Neural progenitor cell (in vitro differentiated cells): ENCODE data around the gene CHRND. TPM values are rescaled to one million over a fixed set of nuclear protein-coding genes. Genes with fewer than 3 reads are reported as not detected.

Experiments
- DNase-seq: peaks from one replicate; pipeline ENCODE4 v3.0.0-alpha.2; 2016; ENCODE audit warnings: low spot score
- H2AFZ ChIP-seq: fragments of 200-600 bp; sonication (generic); replicated peaks from 2 replicates; pipeline ENCODE4 v1.6.1; 2016; ENCODE audit warnings: antibody characterized with exemption
- H3F3A ChIP-seq: fragments of 200-600 bp; sonication (generic); 2 replicates; pipeline ENCODE4 v1.6.1; 2016; ENCODE audit warnings: antibody characterized with exemption, low read depth
- H3K27ac ChIP-seq: fragments of 200-600 bp; sonication (generic); 2 replicates; pipeline ENCODE4 v1.5.1; 2016; ENCODE audit warnings: mild to moderate bottlenecking
- H3K27me3 ChIP-seq: fragments of 200-600 bp; sonication (generic); 2 replicates; pipeline ENCODE4 v1.6.1; 2016; ENCODE audit warnings: mild to moderate bottlenecking, moderate library complexity
- H3K36me3 ChIP-seq: fragments of 200-600 bp; sonication (generic); 2 replicates; pipeline ENCODE4 v1.5.1; 2016
- H3K4me1 ChIP-seq: fragments of 200-600 bp; sonication (generic); 2 replicates; pipeline ENCODE4 v1.6.1; 2016; ENCODE audit warnings: mixed run types
- H3K4me2 ChIP-seq: fragments of 200-600 bp; sonication (generic); 2 replicates; pipeline ENCODE4 v1.6.1; 2016
- H3K4me3 ChIP-seq: fragments of 200-600 bp; sonication (generic); 2 replicates; pipeline ENCODE4 v1.5.1; 2016
- H3K79me2 ChIP-seq: fragments of 200-600 bp; sonication (generic); 2 replicates; pipeline ENCODE4 v1.6.1; 2016; ENCODE audit warnings: low read depth
- H3K9ac ChIP-seq: fragments of 200-600 bp; sonication (generic); 2 replicates; pipeline ENCODE4 v1.6.1; 2016
- H3K9me3 ChIP-seq: fragments of 200-600 bp; sonication (generic); 2 replicates; pipeline ENCODE4 v1.5.1; 2016; ENCODE audit warnings: low read depth
- H4K20me1 ChIP-seq: fragments of 200-600 bp; sonication (generic); 2 replicates; pipeline ENCODE4 v1.6.1; 2016; ENCODE audit warnings: low read depth
- H3K27ac Mint-ChIP-seq: 3 replicates; pipeline ENCODE4 v1.8.0; 2021; ENCODE audit warnings: mixed read lengths
- H3K27me3 Mint-ChIP-seq: 2 replicates; pipeline ENCODE4 v1.8.0; 2022; ENCODE audit warnings: low read depth, mild to moderate bottlenecking, inconsistent platforms, moderate library complexity, mixed read lengths; ENCODE audit not compliant: insufficient read depth
- H3K36me3 Mint-ChIP-seq: 3 replicates; pipeline ENCODE4 v1.8.0; 2021; ENCODE audit warnings: mixed read lengths
- H3K4me1 Mint-ChIP-seq: 3 replicates; pipeline ENCODE4 v1.8.0; 2021; ENCODE audit warnings: mixed read lengths
- H3K4me3 Mint-ChIP-seq: 3 replicates; pipeline ENCODE4 v1.8.0; 2021; ENCODE audit warnings: mild to moderate bottlenecking, moderate library complexity, mixed read lengths
- H3K9me3 Mint-ChIP-seq: 3 replicates; pipeline ENCODE4 v1.8.0; 2020; ENCODE audit warnings: mixed read lengths
- CTCF ChIP-seq: fragments of 200-600 bp; sonication (generic); IDR thresholded peaks from 2 replicates; pipeline ENCODE4 v1.5.1; 2017; ENCODE audit warnings: antibody characterized with exemption, mild to moderate bottlenecking
- EZH2 ChIP-seq: fragments of 200-600 bp; sonication (generic); IDR thresholded peaks from 2 replicates; pipeline ENCODE4 v1.6.1; 2017; ENCODE audit warnings: antibody characterized with exemption, mild to moderate bottlenecking, moderate library complexity
- EZH2phosphoT487 ChIP-seq: fragments of 200-600 bp; sonication (generic); IDR thresholded peaks from 2 replicates; pipeline ENCODE4 v1.6.1; 2017; ENCODE audit warnings: antibody characterized with exemption
- total RNA-seq: library from RNA; depleted of rRNA; stranded (reverse); fragments of >200 nt; gene quantifications from 2 replicates; pipeline ENCODE4 v1.2.3, GENCODE V29; 2015; ENCODE audit warnings: low replicate concordance

CHRND gene
- total RNA-seq, 1 donor from 2014 or later: not detected

GRCh38 chr2:232481322-232482140, 44.4 kb upstream of the CHRND start:
- Histone ChIP-seq H3K27me3 (peaks cover 48% of the 10 kb centered on the region), H3K27ac (no peak overlapping the region), H3K4me2 (no peak overlapping the region), H3K36me3 (no peaks in the 10 kb centered on the region), H3K9me3 (no peaks in the 10 kb centered on the region), H2AFZ (no peak overlapping the region), H3K4me1 (peaks cover 9% of the 10 kb centered on the region), H3F3A (no peaks in the 10 kb centered on the region), H4K20me1 (peaks cover 19% of the 10 kb centered on the region), H3K9ac (no peak overlapping the region), H3K4me3 (no peak overlapping the region), H3K79me2 (no peaks in the 10 kb centered on the region)
- H3K9me3 Mint-ChIP-seq: peaks cover 2% of the 10 kb centered on the region
- peaks cover 37% of the 10 kb centered on the region for H3K27me3 Mint-ChIP-seq
- H3K27ac Mint-ChIP-seq: peak overlapping the region; percentile 76
- no peaks in the 10 kb centered on the region for H3K36me3 Mint-ChIP-seq
- TF ChIP-seq EZH2phosphoT487 (no peak), EZH2 (no peak), CTCF (no peak)
- DNase-seq: no peak
- H3K4me3 Mint-ChIP-seq: no peak overlapping the region
- peaks cover 10% of the 10 kb centered on the region for H3K4me1 Mint-ChIP-seq

- no peak for DNase-seq
- Mint-ChIP-seq H3K4me1 (peaks cover 10% of the 10 kb centered on the region), H3K27me3 (peaks cover 37% of the 10 kb centered on the region), H3K4me3 (no peak overlapping the region), H3K36me3 (no peaks in the 10 kb centered on the region), H3K9me3 (peaks cover 2% of the 10 kb centered on the region), H3K27ac (no peak overlapping the region)
- Histone ChIP-seq H3K4me2 (no peak overlapping the region), H2AFZ (no peak overlapping the region), H3K36me3 (no peaks in the 10 kb centered on the region), H3K9me3 (no peaks in the 10 kb centered on the region), H3K4me3 (no peak overlapping the region), H4K20me1 (peaks cover 23% of the 10 kb centered on the region), H3K27me3 (peaks cover 59% of the 10 kb centered on the region), H3F3A (peaks cover 4% of the 10 kb centered on the region), H3K27ac (no peak overlapping the region), H3K79me2 (no peaks in the 10 kb centered on the region), H3K4me1 (peaks cover 16% of the 10 kb centered on the region), H3K9ac (no peak overlapping the region)
- no peak for TF ChIP-seq EZH2
- no peak for TF ChIP-seq CTCF
- TF ChIP-seq EZH2phosphoT487: no peak
Observed at GRCh38 chr2:232482301-232483238, 43.4 kb upstream of the CHRND start.

- Mint-ChIP-seq H3K27me3 (peaks cover 37% of the 10 kb centered on the region), H3K36me3 (no peaks in the 10 kb centered on the region), H3K4me3 (no peak overlapping the region), H3K27ac (no peak overlapping the region), H3K4me1 (peaks cover 10% of the 10 kb centered on the region), H3K9me3 (peaks cover 2% of the 10 kb centered on the region)
- H3K36me3 ChIP-seq: no peaks in the 10 kb centered on the region
- H3K9me3 ChIP-seq: no peaks in the 10 kb centered on the region
- no peak overlapping the region for H3K4me3 ChIP-seq
- peaks cover 23% of the 10 kb centered on the region for H3K4me1 ChIP-seq
- H3K27me3 ChIP-seq: peaks cover 67% of the 10 kb centered on the region
- H3F3A ChIP-seq: peaks cover 11% of the 10 kb centered on the region
- TF ChIP-seq CTCF (no peak), EZH2 (no peak), EZH2phosphoT487 (no peak)
- no peak overlapping the region for H3K9ac ChIP-seq
- H3K27ac ChIP-seq: no peak overlapping the region
- no peak overlapping the region for H3K4me2 ChIP-seq
- H2AFZ ChIP-seq: no peak overlapping the region
- no peaks in the 10 kb centered on the region for H3K79me2 ChIP-seq
- H4K20me1 ChIP-seq: peaks cover 29% of the 10 kb centered on the region
- no peak for DNase-seq
Observed at GRCh38 chr2:232483311-232483922, 42.5 kb upstream of the CHRND start.
